PC-9 (cell line): ENCODE data around the gene CBLN4. TPM values are rescaled to one million over a fixed set of nuclear protein-coding genes. Genes with fewer than 3 reads are reported as not detected.

Experiments
- BruUV-seq: library from RNA; stranded (reverse); fragments of 400-500 nt; replicated peaks from 2 replicates; lab custom pipeline; 2021; lab: Mats Ljungman, UMichigan
- CTCF ChIA-PET: fragments of 300-600 bp; sonication (Branson Sonifier 250); formaldehyde crosslinking; loops from one replicate; lab custom pipeline; 2022; ENCODE audit warnings: antibody characterized with exemption; lab: Charles Lee
- POLR2A ChIA-PET: fragments of 300-600 bp; sonication (Branson Sonifier 250); formaldehyde crosslinking; loops from one replicate; lab custom pipeline; 2022; ENCODE audit warnings: antibody characterized with exemption; ENCODE audit not compliant: unreplicated experiment; lab: Charles Lee
- DNase-seq, 2 experiments: peaks; one replicate each; pipeline versions ENCODE4 v3.0.0 to v3.0.0-alpha.2; 2015 to 2022; ENCODE audit warnings: mixed read lengths in 1 of 2
- H2AFZ ChIP-seq: fragments of 200-600 bp; sonication (generic); 2 replicates; pipeline ENCODE4 v1.8.1; 2017; ENCODE audit warnings: antibody characterized with exemption
- H3F3A ChIP-seq: fragments of 200-600 bp; sonication (generic); 2 replicates; pipeline ENCODE4 v1.8.1; 2017; ENCODE audit warnings: antibody characterized with exemption, mild to moderate bottlenecking, low read depth; ENCODE audit not compliant: insufficient read depth
- H3K27ac ChIP-seq: fragments of 200-600 bp; sonication (generic); 2 replicates; pipeline ENCODE4 v1.6.1; 2016; ENCODE audit warnings: mixed run types
- H3K27me3 ChIP-seq: fragments of 200-600 bp; sonication (generic); 2 replicates; pipeline ENCODE4 v1.6.1; 2016; ENCODE audit warnings: low read depth, mixed run types; ENCODE audit not compliant: insufficient read depth
- H3K36me3 ChIP-seq: fragments of 200-600 bp; sonication (generic); 2 replicates; pipeline ENCODE4 v1.6.1; 2016; ENCODE audit warnings: low read depth, mixed run types
- H3K4me1 ChIP-seq: fragments of 200-600 bp; sonication (generic); replicated peaks from 2 replicates; pipeline ENCODE4 v1.6.1; 2016; ENCODE audit warnings: mixed run types; ENCODE audit not compliant: insufficient read depth
- H3K4me2 ChIP-seq: fragments of 200-600 bp; sonication (generic); 2 replicates; pipeline ENCODE4 v1.6.1; 2017; ENCODE audit warnings: mixed run types
- H3K4me3 ChIP-seq: fragments of 200-600 bp; sonication (generic); 2 replicates; pipeline ENCODE4 v1.6.1; 2016; ENCODE audit warnings: mixed run types
- H3K79me2 ChIP-seq: fragments of 200-600 bp; sonication (generic); 2 replicates; pipeline ENCODE4 v1.6.1; 2017; ENCODE audit warnings: low read depth, mixed run types
- H3K9me2 ChIP-seq: fragments of 200-600 bp; sonication (generic); 2 replicates; pipeline ENCODE4 v1.8.1; 2017; ENCODE audit warnings: mild to moderate bottlenecking; ENCODE audit not compliant: insufficient read depth
- H3K9me3 ChIP-seq: fragments of 200-600 bp; sonication (generic); 2 replicates; pipeline ENCODE4 v1.8.1; 2016; ENCODE audit warnings: low read depth; ENCODE audit not compliant: insufficient read depth
- H4K20me1 ChIP-seq: fragments of 200-600 bp; sonication (generic); 2 replicates; pipeline ENCODE4 v1.8.1; 2017; ENCODE audit not compliant: insufficient read depth
- CTCF ChIP-seq: fragments of 200-600 bp; sonication (generic); conservative IDR thresholded peaks from 2 replicates; pipeline ENCODE4 v1.6.1; 2017; ENCODE audit warnings: mixed run types, antibody characterized with exemption, mild to moderate bottlenecking, moderate library complexity
- EZH2 ChIP-seq: fragments of 200-600 bp; sonication (generic); IDR thresholded peaks from 2 replicates; pipeline ENCODE4 v1.8.0; 2017; ENCODE audit warnings: antibody characterized with exemption, low read depth
- intact Hi-C: fragments of 100-400 bp; cut with micrococcal nuclease; formaldehyde crosslinking; loops from one replicate; pipeline ENCODE4 v1.10.0; 2022; ENCODE audit not compliant: unreplicated experiment
- total RNA-seq: library from RNA; stranded (reverse); gene quantifications from 2 replicates; pipeline ENCODE4 v1.2.3, GENCODE V29; 2021

The CBLN4 gene
- total RNA-seq, 1 experiment from 2014 or later: not detected

- Histone ChIP-seq H3K79me2 (no peaks in the 10 kb centered on the region), H3K27ac (no peak overlapping the region), H3K27me3 (peaks cover 17% of the 10 kb centered on the region; the same call in 1 of the 2 replicates), H3K4me1 (no peaks in the 10 kb centered on the region), H3K9me2 (peaks cover 4% of the 10 kb centered on the region; the same call in 1 of the 2 replicates), H3K36me3 (no peaks in the 10 kb centered on the region), H3K9me3 (no peaks in the 10 kb centered on the region), H3K4me3 (no peak overlapping the region), H3K4me2 (no peak overlapping the region), H3F3A (no peaks in the 10 kb centered on the region), H2AFZ (no peak overlapping the region), H4K20me1 (no peaks in the 10 kb centered on the region)
- no peak for TF ChIP-seq CTCF
- no peak for TF ChIP-seq EZH2
- no TSS peak for BruUV-seq
- intact Hi-C loops: no loop called here
- no peak for DNase-seq
- ChIA-PET POLR2A (no interaction called here), CTCF (no interaction called here)
These were observed 9.7 kb upstream of the CBLN4 start for GRCh38 chr20:56014998-56015397.

- H3K36me3 ChIP-seq: no peaks in the 10 kb centered on the region
- no peak overlapping the region for H2AFZ ChIP-seq
- H3K9me3 ChIP-seq: no peaks in the 10 kb centered on the region
- H3K27me3 ChIP-seq: peaks cover 16% of the 10 kb centered on the region; the same call in 1 of the 2 replicates
- DNase-seq: no peak
- H3K4me1 ChIP-seq: no peaks in the 10 kb centered on the region
- H3F3A ChIP-seq: no peaks in the 10 kb centered on the region
- BruUV-seq: no TSS peak
- no peak overlapping the region for H3K27ac ChIP-seq
- intact Hi-C loops: no loop called here
- H4K20me1 ChIP-seq: no peaks in the 10 kb centered on the region
- no peak overlapping the region for H3K4me2 ChIP-seq
- H3K9me2 ChIP-seq: peaks cover 4% of the 10 kb centered on the region; the same call in 1 of the 2 replicates
- ChIA-PET CTCF (no interaction called here), POLR2A (no interaction called here)
- H3K4me3 ChIP-seq: no peak overlapping the region
- TF ChIP-seq EZH2: no peak
- no peak for TF ChIP-seq CTCF
- no peaks in the 10 kb centered on the region for H3K79me2 ChIP-seq
These were observed 8.8 kb upstream of the CBLN4 start for GRCh38 chr20:56014151-56014550.

GRCh38 chr20:56004611-56005388 is 519 bp downstream of the CBLN4 start:
- DNase-seq: no peak
- POLR2A ChIA-PET: no interaction called here

More at GRCh38 chr20:56004611-56005388, 519 bp downstream of the CBLN4 start:
- Histone ChIP-seq H3K4me3 (no peak overlapping the region), H3K36me3 (no peaks in the 10 kb centered on the region), H3F3A (no peaks in the 10 kb centered on the region), H2AFZ (no peak overlapping the region), H3K4me1 (no peaks in the 10 kb centered on the region), H3K9me3 (no peaks in the 10 kb centered on the region), H3K79me2 (no peaks in the 10 kb centered on the region), H3K27me3 (no peaks in the 10 kb centered on the region; the same call in 1 of the 2 replicates), H3K4me2 (no peak overlapping the region), H4K20me1 (no peaks in the 10 kb centered on the region), H3K9me2 (no peaks in the 10 kb centered on the region; the same call in 1 of the 2 replicates), H3K27ac (no peak overlapping the region)
- no peak for TF ChIP-seq CTCF
- no peak for TF ChIP-seq EZH2
- no TSS peak for BruUV-seq
- CTCF ChIA-PET: no interaction called here
- intact Hi-C loops: no loop called here
